Activated CD8-positive, alpha-beta memory T cell treated with anti-CD3 and anti-CD28 coated beads for 48 hours (primary cell): ENCODE measurements around the gene TNS3.

Experiments
- DNase-seq, 3 experiments: peaks; one replicate each; pipeline ENCODE4 v3.0.0-alpha.2; 2020; ENCODE audit warnings: low read depth in 2 of 3, low spot score in 2 of 3

The TNS3 gene

DNA sequence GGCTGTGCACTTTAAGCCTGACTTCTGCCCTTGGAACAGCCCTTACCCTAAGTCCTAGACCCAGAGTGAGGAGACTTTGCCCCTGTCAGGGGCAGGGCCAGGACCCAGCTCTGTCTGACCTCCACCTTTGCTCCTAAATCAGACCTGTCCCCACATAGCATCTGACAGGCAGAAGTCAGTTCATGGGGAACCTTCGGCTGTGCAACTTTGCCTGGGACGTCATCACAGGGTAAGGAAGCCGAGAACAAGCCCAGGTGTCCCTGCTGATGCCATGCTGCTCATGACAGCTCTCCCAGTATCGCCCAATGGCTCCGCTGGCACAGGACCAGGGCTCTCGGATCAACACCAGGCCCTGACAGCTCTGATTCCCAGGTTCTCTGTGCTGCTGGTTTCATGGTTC, 55.4 kb downstream of the TNS3 start:
- DNase-seq: no peak

DNA sequence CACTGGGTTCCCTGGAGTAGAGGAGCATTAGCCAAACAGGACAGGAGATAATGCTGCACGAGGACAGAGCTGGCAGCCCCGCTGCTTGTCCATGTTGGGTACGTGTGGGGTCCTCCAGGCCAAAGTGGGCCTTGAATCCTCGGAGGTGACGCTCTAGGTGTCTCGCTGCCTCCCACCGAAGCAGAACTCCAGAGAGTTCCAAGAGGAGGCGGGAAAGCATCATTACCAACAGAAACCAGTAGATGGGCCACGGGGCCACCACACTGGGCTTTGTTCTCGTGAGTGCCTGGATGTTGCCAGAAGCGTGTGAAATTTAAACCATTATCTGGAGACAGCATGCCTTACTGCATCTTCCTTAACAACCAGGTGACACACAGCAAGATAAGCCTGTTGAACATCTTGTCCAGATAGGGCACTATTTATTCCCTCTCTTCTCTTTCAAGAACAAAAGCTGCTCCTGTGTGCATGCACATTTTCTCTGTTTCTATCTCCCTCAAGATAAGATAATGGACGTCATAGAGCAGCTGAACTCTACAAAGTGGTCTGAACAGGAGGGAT, 56.8 kb downstream of the TNS3 start:
- DNase-seq: no peak

GRCh38 chr7:47523401-47523800, 58.5 kb downstream of the TNS3 start:
- no peak for DNase-seq

GRCh38 chr7:47521816-47522561, 59.9 kb downstream of the TNS3 start:
- no peak for DNase-seq

DNA sequence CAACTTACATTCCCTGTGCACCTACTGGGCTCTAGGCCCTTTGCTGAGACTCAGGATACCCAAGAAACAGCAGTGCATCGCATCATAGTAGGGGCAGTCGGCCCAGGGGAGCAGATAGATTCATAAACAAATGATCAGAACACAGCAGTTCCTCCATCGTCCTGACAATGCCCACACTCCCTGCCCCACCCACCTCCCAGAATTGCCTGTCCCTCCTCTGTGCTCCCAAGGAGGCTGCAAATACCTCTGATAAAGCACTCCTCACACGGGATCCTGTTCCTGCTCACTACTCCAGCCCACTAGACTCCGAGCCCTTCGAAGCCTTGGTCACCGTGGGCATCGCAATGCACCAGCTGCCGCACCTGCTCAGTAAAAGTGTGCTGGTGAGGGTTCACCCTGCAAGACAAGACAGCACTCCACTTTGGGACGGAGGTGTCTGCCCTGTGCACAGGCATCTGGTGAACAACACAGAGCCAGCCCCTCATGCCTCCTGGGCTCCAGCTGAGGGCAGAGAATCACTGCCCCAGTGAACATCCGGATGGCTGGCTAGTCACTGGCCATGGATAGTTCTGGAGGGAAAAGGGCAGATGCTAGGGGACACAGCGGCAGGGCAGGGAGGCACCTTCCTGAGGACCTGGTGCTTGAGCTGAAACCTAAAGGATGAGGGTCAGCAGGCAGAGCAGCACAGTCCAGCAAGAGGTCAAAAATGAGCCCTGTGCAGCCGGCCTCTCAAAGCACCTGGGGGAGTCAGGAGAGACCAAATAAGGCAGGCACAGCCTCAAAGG, 60.7 kb downstream of the TNS3 start:
- no peak for DNase-seq

GRCh38 chr7:47520406-47520805, 61.5 kb downstream of the TNS3 start:
- no peak for DNase-seq

DNA sequence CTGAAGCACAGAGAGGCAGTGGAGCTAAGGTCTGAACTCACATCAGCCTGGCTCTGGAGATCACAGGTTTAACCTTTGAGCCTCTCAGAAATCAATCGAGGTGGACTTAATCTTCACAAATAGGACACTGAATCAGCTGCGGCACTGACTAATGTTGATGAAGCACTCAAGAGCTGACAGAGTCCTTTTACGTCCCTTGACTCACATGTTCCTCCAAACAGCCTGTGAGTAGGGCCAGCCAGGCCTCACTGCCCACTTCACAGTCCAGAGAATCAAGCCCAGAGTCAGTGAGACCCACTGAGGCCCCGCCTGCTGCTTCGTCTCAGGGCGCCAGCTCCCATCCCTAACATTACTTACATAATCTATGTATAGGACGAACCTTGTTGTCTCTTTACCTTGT, 63.1 kb downstream of the TNS3 start:
- no peak for DNase-seq

DNA sequence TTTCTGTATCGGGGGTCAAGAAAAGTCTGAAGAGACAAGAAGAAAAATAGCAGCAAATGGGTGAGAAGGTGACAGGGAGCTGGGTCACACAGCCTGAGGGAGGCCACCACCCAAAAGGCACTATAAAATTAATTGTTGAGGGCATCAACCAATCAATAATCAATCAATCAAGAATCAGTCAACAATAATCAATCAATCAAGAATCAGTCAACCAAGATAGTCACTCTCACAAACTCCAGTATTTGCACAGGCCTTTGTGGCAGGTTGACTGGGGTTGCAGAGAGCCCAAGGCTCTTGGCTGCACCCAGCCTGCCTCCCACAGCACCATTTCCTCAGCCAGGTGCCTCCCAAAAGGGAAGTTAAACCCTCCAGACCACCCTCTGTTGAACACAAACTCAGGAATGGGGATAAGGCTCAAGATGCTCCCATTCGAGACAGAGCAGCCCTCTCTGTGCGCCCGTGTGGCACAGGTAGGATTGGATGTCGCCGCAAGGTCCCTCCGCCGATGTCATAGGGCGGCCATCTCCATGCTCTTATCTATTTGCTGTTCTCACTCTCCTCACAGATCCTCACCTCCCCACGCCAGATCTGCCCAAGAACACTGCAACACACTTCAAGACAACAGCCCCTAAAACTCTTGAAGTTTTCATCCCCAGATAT, 64.0 kb downstream of the TNS3 start:
- no peak for DNase-seq

DNA sequence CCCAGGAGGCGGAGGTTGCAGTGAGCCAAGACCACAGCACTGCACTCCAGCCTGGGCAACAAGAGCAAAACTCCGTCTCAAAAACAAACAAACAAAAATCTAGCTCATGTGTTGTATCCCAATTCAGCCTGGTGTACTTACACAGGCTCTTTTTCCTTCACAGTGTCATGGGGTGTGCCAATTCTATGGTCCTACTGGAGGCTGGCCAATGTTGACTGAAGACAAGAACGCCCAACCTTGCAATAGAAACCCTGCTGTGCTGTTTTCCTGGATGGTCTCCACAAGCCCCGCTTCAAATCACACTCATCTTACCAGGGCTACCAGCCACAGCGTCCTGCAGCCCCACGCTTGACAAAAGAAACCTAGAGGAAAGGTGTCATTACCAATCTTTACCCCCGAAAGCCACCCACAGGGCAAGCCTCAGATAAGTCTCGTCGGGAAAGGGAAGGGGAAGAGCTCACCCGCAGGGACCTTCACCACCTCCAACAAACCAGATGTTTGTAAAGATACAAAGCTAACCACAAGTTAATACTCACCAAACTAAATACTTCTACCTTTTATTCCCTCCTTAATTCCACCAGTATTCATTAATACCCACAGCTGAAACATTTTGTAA, 64.8 kb downstream of the TNS3 start:
- DNase-seq: no peak

DNA sequence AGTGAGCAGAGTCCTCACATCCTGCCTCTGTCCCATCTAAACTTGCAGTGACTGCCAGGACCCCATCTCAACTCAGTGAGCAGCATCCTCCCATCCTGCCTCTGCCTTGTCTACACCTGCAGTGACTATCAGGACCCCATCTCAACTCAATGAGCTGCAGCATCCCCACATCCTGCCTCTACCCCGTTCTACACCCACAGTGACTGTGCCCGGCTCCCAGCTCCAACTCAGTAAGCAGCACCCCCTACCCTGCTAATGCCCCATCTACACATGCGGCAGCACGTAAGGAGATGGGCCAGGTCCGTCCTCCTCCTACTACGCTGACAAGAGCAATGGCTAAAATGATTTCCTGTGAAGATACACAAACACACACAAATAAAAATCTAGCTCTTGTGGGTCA, 65.5 kb downstream of the TNS3 start:
- no peak for DNase-seq

DNA sequence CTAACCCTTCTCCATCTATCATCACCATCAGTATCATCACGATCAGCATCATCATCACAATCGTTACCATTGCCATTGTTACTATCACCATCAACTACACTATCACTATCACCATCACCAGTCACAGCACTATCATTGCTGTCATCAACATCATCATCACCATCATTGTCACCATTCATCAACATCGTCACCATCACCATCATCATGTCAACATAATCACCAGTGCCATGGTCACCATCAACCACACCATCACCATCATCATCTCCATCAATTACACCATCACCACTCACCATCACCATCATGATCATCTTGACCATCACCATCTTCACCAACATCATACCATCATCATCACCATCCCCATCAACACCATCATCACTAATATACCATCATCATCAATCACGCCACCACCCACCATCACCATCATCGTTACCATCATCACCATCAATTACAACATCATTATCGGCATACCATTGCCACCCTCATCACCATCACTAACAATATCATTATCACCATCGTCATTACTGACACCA, 66.5 kb downstream of the TNS3 start:
- no peak for DNase-seq

GRCh38 chr7:47514818-47515217, 67.1 kb downstream of the TNS3 start:
- DNase-seq: no peak

DNA sequence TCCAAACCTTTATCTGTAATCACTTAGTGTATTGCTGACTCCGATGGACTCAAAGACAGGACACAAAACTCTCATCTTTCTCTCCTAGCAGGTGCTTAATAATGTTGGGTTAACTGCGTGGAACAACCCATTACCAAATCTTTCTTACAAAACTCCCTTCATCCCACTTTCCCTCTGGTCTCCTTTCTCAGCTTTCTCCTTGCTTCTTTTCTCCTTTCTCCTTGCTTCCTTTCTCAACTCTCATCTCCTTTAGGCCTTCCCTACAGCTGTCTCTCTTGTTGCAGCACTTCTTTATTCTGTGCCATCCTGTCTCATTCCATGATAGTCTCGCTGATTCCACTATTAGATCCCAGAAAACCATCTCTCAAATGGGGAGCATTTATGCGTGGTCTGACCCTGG, 67.5 kb downstream of the TNS3 start:
- DNase-seq: no peak

DNA sequence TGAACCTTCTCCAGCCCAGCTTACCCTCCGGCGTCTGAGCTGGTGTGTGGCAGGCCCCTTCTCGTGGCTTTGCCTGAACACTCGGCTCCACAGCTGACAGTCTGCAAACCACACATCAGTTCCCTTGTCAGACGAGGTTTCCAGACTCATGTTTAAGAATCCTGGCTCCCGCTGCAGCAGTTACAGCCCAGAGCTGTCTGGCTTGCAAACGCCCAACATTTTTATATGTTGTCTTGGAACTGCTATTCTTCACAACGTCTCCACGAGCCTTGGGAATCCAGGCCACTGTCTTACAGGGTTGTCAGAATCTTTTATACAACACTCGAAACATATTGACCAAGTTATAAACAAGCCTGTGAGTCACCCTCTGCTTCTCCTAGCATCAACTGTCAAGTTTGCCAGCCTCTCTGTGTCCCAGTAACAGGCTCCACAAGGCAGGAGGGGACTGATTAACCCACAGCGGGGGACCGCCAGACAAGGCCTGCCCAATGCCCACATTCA, 68.1 kb downstream of the TNS3 start:
- no peak for DNase-seq

GRCh38 chr7:47512481-47513176, 69.3 kb downstream of the TNS3 start:
- no peak for DNase-seq

- DNase-seq: no peak
Observed at GRCh38 chr7:47511699-47512370, 70.1 kb downstream of the TNS3 start.

- DNase-seq: no peak
Observed at GRCh38 chr7:47510786-47511185, 71.1 kb downstream of the TNS3 start.

- DNase-seq: no peak
Observed at GRCh38 chr7:47510192-47510591, 71.7 kb downstream of the TNS3 start.

- no peak for DNase-seq
Observed at GRCh38 chr7:47509571-47509970, 72.3 kb downstream of the TNS3 start.
